IMR-90 (cell line): ENCODE results near the gene FABP6. TPM values are rescaled to one million over a fixed set of nuclear protein-coding genes. Genes with fewer than 3 reads are reported as not detected.
A peak's percentile ranks its signal among the peaks of the same experiment; 100 is the strongest.

ENCODE experiments used
- ATAC-seq: fragments of 200-7000 bp; cut with Tn5 transposase; 2 replicates; pipeline ENCODE4 v1.9.1; 2020; ENCODE audit warnings: low read depth, mild to moderate bottlenecking, moderate library complexity
- BruUV-seq: library from RNA; stranded (reverse); fragments of 400-500 nt; replicated peaks from 2 replicates; lab custom pipeline; 2021; lab: Mats Ljungman, UMichigan
- CTCF ChIA-PET: fragments of 300-600 bp; formaldehyde crosslinking; extraction: SDS; loops from one replicate; lab custom pipeline; 2021; ENCODE audit warnings: antibody characterized with exemption; lab: Yijun Ruan, JAX
- POLR2A ChIA-PET: fragments of 300-600 bp; sonication (Branson Sonifier 250); formaldehyde crosslinking; loops from one replicate; lab custom pipeline; 2022; ENCODE audit warnings: antibody characterized with exemption; ENCODE audit not compliant: unreplicated experiment; lab: Charles Lee
- DNase-seq: peaks from one replicate; pipeline ENCODE4 v3.0.0; 2013
- H2AFZ ChIP-seq: replicated peaks from 2 replicates; pipeline ENCODE3; 2013; ENCODE audit warnings: low read length, mild to moderate bottlenecking; ENCODE audit not compliant: poor library complexity
- H2AK5ac ChIP-seq: 2 replicates; pipeline ENCODE4 v1.6.1; 2013; ENCODE audit warnings: low read depth, low read length, inconsistent platforms
- H2AK9ac ChIP-seq: replicated peaks from 2 replicates; pipeline ENCODE3; 2013; ENCODE audit warnings: mild to moderate bottlenecking, low read depth, low read length, moderate library complexity; ENCODE audit not compliant: poor library complexity
- H2BK120ac ChIP-seq: 2 replicates; pipeline ENCODE4 v1.6.1; 2013; ENCODE audit warnings: low read depth, low read length, inconsistent platforms
- H2BK15ac ChIP-seq: 3 replicates; pipeline ENCODE4 v1.6.1; 2013; ENCODE audit warnings: low read depth, low read length, inconsistent platforms
- H2BK20ac ChIP-seq: 2 replicates; pipeline ENCODE4 v1.6.1; 2013; ENCODE audit warnings: low read depth, mild to moderate bottlenecking, inconsistent platforms, low read length, moderate library complexity
- H2BK5ac ChIP-seq: 2 replicates; pipeline ENCODE4 v1.6.1; 2013; ENCODE audit warnings: mild to moderate bottlenecking, low read depth, low read length, inconsistent platforms; ENCODE audit not compliant: poor library complexity, severe bottlenecking
- H3K14ac ChIP-seq: replicated peaks from 2 replicates; pipeline ENCODE4 v1.6.1; 2013; ENCODE audit warnings: low read depth, low read length, inconsistent platforms
- H3K18ac ChIP-seq: 2 replicates; pipeline ENCODE4 v1.6.1; 2013; ENCODE audit warnings: low read depth, low read length, control low read depth
- H3K23ac ChIP-seq: 2 replicates; pipeline ENCODE4 v1.6.1; 2013; ENCODE audit warnings: low read depth, low read length, inconsistent platforms
- H3K27ac ChIP-seq: 2 replicates; pipeline ENCODE4 v1.5.1; 2013; ENCODE audit warnings: mild to moderate bottlenecking, control low read depth, low read length; ENCODE audit not compliant: insufficient read depth
- H3K27me3 ChIP-seq: 2 replicates; pipeline ENCODE4 v1.6.1; 2013; ENCODE audit warnings: low read length; ENCODE audit not compliant: control insufficient read depth, insufficient read depth
- H3K36me3 ChIP-seq: 2 replicates; pipeline ENCODE4 v1.6.1; 2013; ENCODE audit warnings: low read length, mixed read lengths; ENCODE audit not compliant: control insufficient read depth, insufficient read depth
- H3K4ac ChIP-seq: 2 replicates; pipeline ENCODE4 v1.6.1; 2013; ENCODE audit warnings: low read depth, low read length, inconsistent platforms
- H3K4me1 ChIP-seq: 2 replicates; pipeline ENCODE4 v1.6.1; 2013; ENCODE audit warnings: low read length, mixed read lengths; ENCODE audit not compliant: control insufficient read depth, insufficient read depth
- H3K4me2 ChIP-seq: 2 replicates; pipeline ENCODE4 v1.6.1; 2013; ENCODE audit warnings: low read depth, mild to moderate bottlenecking, control low read depth, low read length, moderate library complexity
- H3K4me3 ChIP-seq: 2 replicates; pipeline ENCODE4 v1.5.1; 2013; ENCODE audit warnings: low read depth, mild to moderate bottlenecking, control low read depth, low read length, moderate library complexity; ENCODE audit not compliant: insufficient read depth
- H3K56ac ChIP-seq: 2 replicates; pipeline ENCODE4 v1.6.1; 2013; ENCODE audit warnings: low read length, inconsistent platforms; ENCODE audit not compliant: insufficient read depth; ENCODE audit errors: extremely low read depth
- H3K79me1 ChIP-seq, 2 experiments: 2 replicates each; pipeline ENCODE4 v1.6.1; 2013; ENCODE audit warnings: low read length in 2 of 2, inconsistent platforms in 1 of 2, low read depth in 1 of 2
- H3K9ac ChIP-seq: 2 replicates; pipeline ENCODE4 v1.6.1; 2013; ENCODE audit warnings: low read depth, low read length, control low read depth
- H3K9me1 ChIP-seq: 2 replicates; pipeline ENCODE4 v1.6.1; 2013; ENCODE audit warnings: low read length, inconsistent platforms; ENCODE audit not compliant: insufficient read depth
- H3K9me3 ChIP-seq: 2 replicates; pipeline ENCODE4 v1.6.1; 2013; ENCODE audit warnings: low read length; ENCODE audit not compliant: control insufficient read depth, insufficient read depth
- H4K20me1 ChIP-seq: 2 replicates; pipeline ENCODE4 v1.6.1; 2013; ENCODE audit warnings: low read length, inconsistent platforms; ENCODE audit not compliant: insufficient read depth
- H4K5ac ChIP-seq: 2 replicates; pipeline ENCODE4 v1.6.1; 2013; ENCODE audit warnings: mild to moderate bottlenecking, low read depth, low read length, control low read depth
- H4K8ac ChIP-seq, 2 experiments: 2 replicates each; pipeline ENCODE4 v1.6.1; 2013; ENCODE audit warnings: low read depth in 2 of 2, low read length in 2 of 2, control low read depth in 1 of 2, inconsistent platforms in 1 of 2
- H4K91ac ChIP-seq: 2 replicates; pipeline ENCODE4 v1.6.1; 2013; ENCODE audit warnings: low read depth, low read length, inconsistent platforms; ENCODE audit not compliant: insufficient read depth
- BHLHE40 ChIP-seq: fragments of 150-350 bp; IDR thresholded peaks from 2 replicates; pipeline ENCODE4 v1.6.1; 2016; ENCODE audit warnings: mild to moderate bottlenecking, low read depth, low read length
- CEBPB ChIP-seq: IDR thresholded peaks from 2 replicates; pipeline ENCODE4 v1.6.1; 2012; ENCODE audit warnings: low read depth, low read length, improper control_type of control experiment
- CHD1 ChIP-seq: IDR thresholded peaks from 2 replicates; pipeline ENCODE4 v1.6.1; 2012; ENCODE audit warnings: low read depth, low read length, improper control_type of control experiment
- CTCF ChIP-seq: conservative IDR thresholded peaks from 2 replicates; pipeline ENCODE4 v1.5.1; 2012; ENCODE audit warnings: mild to moderate bottlenecking, low read depth, low read length, improper control_type of control experiment
- ELK1 ChIP-seq: fragments of 150-350 bp; IDR thresholded peaks from 2 replicates; pipeline ENCODE4 v1.6.1; 2016; ENCODE audit warnings: low read depth, mild to moderate bottlenecking, low read length, moderate library complexity, borderline replicate concordance
- FOS ChIP-seq: fragments of 150-350 bp; IDR thresholded peaks from 2 replicates; pipeline ENCODE4 v1.6.1; 2016; ENCODE audit warnings: low read depth, low read length
- MAFK ChIP-seq: IDR thresholded peaks from 2 replicates; pipeline ENCODE4 v1.6.1; 2012; ENCODE audit warnings: low read depth, low read length, improper control_type of control experiment
- MAZ ChIP-seq: IDR thresholded peaks from 2 replicates; pipeline ENCODE4 v1.6.1; 2012; ENCODE audit warnings: low read depth, mild to moderate bottlenecking, low read length, improper control_type of control experiment, moderate library complexity, borderline replicate concordance
- MXI1 ChIP-seq: IDR thresholded peaks from 2 replicates; pipeline ENCODE4 v1.6.1; 2012; ENCODE audit warnings: low read depth, mild to moderate bottlenecking, low read length, moderate library complexity, borderline replicate concordance
- NFE2L2 ChIP-seq: fragments of 150-350 bp; IDR thresholded peaks from 2 replicates; pipeline ENCODE4 v1.6.1; 2016; ENCODE audit warnings: low read depth, mild to moderate bottlenecking, low read length
- POLR2A ChIP-seq: IDR thresholded peaks from 2 replicates; pipeline ENCODE4 v1.6.1; 2012; ENCODE audit warnings: mild to moderate bottlenecking, low read depth, low read length
- RAD21 ChIP-seq: IDR thresholded peaks from 2 replicates; pipeline ENCODE4 v1.6.1; 2012; ENCODE audit warnings: low read length, improper control_type of control experiment
- RCOR1 ChIP-seq: IDR thresholded peaks from 2 replicates; pipeline ENCODE4 v1.6.1; 2012; ENCODE audit warnings: mild to moderate bottlenecking, low read length, improper control_type of control experiment; ENCODE audit not compliant: insufficient replicate concordance
- RFX5 ChIP-seq: IDR thresholded peaks from 2 replicates; pipeline ENCODE4 v1.8.0; 2012; ENCODE audit warnings: low read depth, mild to moderate bottlenecking, low read length, moderate library complexity
- SMC3 ChIP-seq: fragments of 150-350 bp; IDR thresholded peaks from 2 replicates; pipeline ENCODE4 v1.6.1; 2016; ENCODE audit warnings: low read depth, mild to moderate bottlenecking, antibody characterized with exemption, low read length, moderate library complexity
- USF2 ChIP-seq: fragments of 150-350 bp; IDR thresholded peaks from 2 replicates; pipeline ENCODE4 v1.6.1; 2017; ENCODE audit warnings: mild to moderate bottlenecking, antibody characterized with exemption, low read length, low read depth
- WGBS, 2 experiments: methylation state at CpG; one replicate each; pipeline versions ENCODE4 v1.1.5 to v1.1.7; 2013; ENCODE audit warnings: missing lambda C conversion rate in 2 of 2; ENCODE audit not compliant: insufficient read length in 1 of 2; ENCODE audit errors: extremely low coverage in 2 of 2; 5-methylcytosine and 5-hydroxymethylcytosine counted together
- dilution Hi-C: fragments of 300-500 bp; cut with HindIII; formaldehyde crosslinking; loops from one replicate; pipeline ENCODE4 v1.14.3; 2018; ENCODE audit warnings: low sequenced_read_pairs; ENCODE audit not compliant: unreplicated experiment
- in situ Hi-C: fragments of 300-500 bp; cut with MboI; formaldehyde crosslinking; loops from 3 replicates; pipeline ENCODE4 v1.14.3; 2019; ENCODE audit warnings: low sequenced_read_pairs, inconsistent platforms, mixed read lengths
- intact Hi-C: fragments of 100-400 bp; cut with micrococcal nuclease; formaldehyde crosslinking; loops from 2 replicates; pipeline ENCODE4 v1.10.0; 2022
- polyA plus RNA-seq, 3 experiments: library from polyadenylated mRNA; depleted of rRNA; stranded (reverse); fragments of >200 nt; gene quantifications; 2 replicates each; pipeline ENCODE4 v1.2.3, GENCODE V29; 2012; ENCODE audit warnings: low replicate concordance in 1 of 3
- total RNA-seq: library from RNA; depleted of rRNA; stranded (reverse); fragments of >200 nt; gene quantifications from 2 replicates; pipeline ENCODE4 v1.2.3, GENCODE V29; 2012

FABP6 gene
- total and polyA plus RNA-seq, 2 of the 4 experiments (the other 2 are of a cell fraction), result not detected

DNA sequence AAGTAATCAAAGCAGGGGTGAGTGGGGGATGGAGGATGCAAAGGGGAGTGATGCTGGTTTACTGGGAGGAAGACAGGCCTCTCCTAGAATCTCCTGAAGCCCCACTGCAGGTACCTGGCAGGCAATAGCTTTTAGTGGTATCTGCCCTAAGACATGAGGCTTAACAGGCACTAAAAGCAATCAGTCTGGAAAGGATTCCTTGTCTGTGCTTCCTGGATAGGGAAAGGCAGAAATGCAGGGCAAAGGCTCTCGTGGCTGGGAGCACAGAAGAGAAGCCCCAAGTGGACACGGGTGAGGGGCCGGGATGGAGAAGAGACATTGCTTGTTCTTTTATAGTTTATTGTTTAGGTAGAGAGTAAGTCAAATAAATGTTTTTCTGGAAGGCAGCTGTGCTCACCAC is 43.0 kb downstream of the FABP6 start:
- WGBS, 2 experiments, result no CpG with 5 or more reads among the region's 3 CpGs
- no peaks in the 10 kb centered on the region for H3K9me3 ChIP-seq
- no peak overlapping the region for H3K9ac ChIP-seq
- dilution Hi-C loops (no loop called here), in situ Hi-C loops (no loop called here), intact Hi-C loops (no loop called here)
- no peak overlapping the region for H3K23ac ChIP-seq
- H3K4me1 ChIP-seq, result peaks cover 15% of the 10 kb centered on the region
- H3K79me1 ChIP-seq, result peaks cover 0 to 11% of the 10 kb centered on the region in 2 experiments; a peak in 1 of 4 replicates
- H3K18ac ChIP-seq, result no peak overlapping the region
- no peak overlapping the region for H3K14ac ChIP-seq
- peaks cover 10% of the 10 kb centered on the region for H3K9me1 ChIP-seq
- no peak overlapping the region for H2BK15ac ChIP-seq
- H2BK20ac ChIP-seq, result no peak overlapping the region
- ChIA-PET CTCF (interaction anchor here (1.0 kb wide), 1 partner anchor 12 kb away, joined by 4 read pairs; no protein-coding TSS in a partner anchor), POLR2A (no interaction called here)
- DNase-seq, result no peak
- H2AK5ac ChIP-seq, result no peak overlapping the region
- H4K8ac ChIP-seq, result no peak overlapping the region
- H3K27ac ChIP-seq, result no peak overlapping the region
- no peak for TF ChIP-seq BHLHE40
- TF ChIP-seq RFX5, result no peak
- no peak for TF ChIP-seq CTCF
- no peak for TF ChIP-seq RAD21
- no peak for TF ChIP-seq CEBPB
- no peak for TF ChIP-seq FOS
- no peak for TF ChIP-seq NFE2L2
- no peak for TF ChIP-seq RCOR1
- no peak for TF ChIP-seq POLR2A
- no peak for TF ChIP-seq USF2
- TF ChIP-seq SMC3, result no peak
- TF ChIP-seq CHD1, result no peak
- no peak for TF ChIP-seq MAFK
- no peak for TF ChIP-seq MAZ
- no peak for TF ChIP-seq MXI1
- TF ChIP-seq ELK1, result no peak
- no TSS peak for BruUV-seq
- no peak overlapping the region for H2AK9ac ChIP-seq
- H4K20me1 ChIP-seq, result no peaks in the 10 kb centered on the region
- ATAC-seq, result no peak
- H4K91ac ChIP-seq, result no peak overlapping the region
- no peak overlapping the region for H2BK120ac ChIP-seq
- H3K4ac ChIP-seq, result no peak overlapping the region
- no peak overlapping the region for H2BK5ac ChIP-seq
- peak overlapping the region; percentile 34 for H2AFZ ChIP-seq
- H3K56ac ChIP-seq, result no peak overlapping the region
- no peak overlapping the region for H3K4me3 ChIP-seq
- peaks cover 4% of the 10 kb centered on the region for H3K36me3 ChIP-seq
- no peak overlapping the region for H4K5ac ChIP-seq
- H3K27me3 ChIP-seq, result no peaks in the 10 kb centered on the region
- no peak overlapping the region for H3K4me2 ChIP-seq
